Lower lobe of right lung (tissue), 2 donors: Measurements from ENCODE around the gene CNNM2. TPM values are rescaled to one million over a fixed set of nuclear protein-coding genes. Genes with fewer than 3 reads are reported as not detected.

Experiments
- ATAC-seq, 2 donors: fragments of 200-7000 bp; cut with Tn5 transposase; one replicate each; pipeline ENCODE4 v1.9.1; 2020 to 2022; ENCODE audit warnings: mild to moderate bottlenecking in 2 of 2, moderate library complexity in 2 of 2
- DNase-seq: peaks from one replicate; pipeline ENCODE4 v3.0.0-alpha.2; 2020
- H3K27ac ChIP-seq: fragments of 200-600 bp; one replicate; pipeline ENCODE4 v1.8.0; 2022
- H3K27me3 ChIP-seq: fragments of 200-600 bp; one replicate; pipeline ENCODE4 v1.8.0; 2022; ENCODE audit warnings: low read depth
- H3K36me3 ChIP-seq: fragments of 200-600 bp; one replicate; pipeline ENCODE4 v1.8.0; 2022; ENCODE audit warnings: mild to moderate bottlenecking
- H3K4me1 ChIP-seq: fragments of 200-600 bp; one replicate; pipeline ENCODE4 v1.8.0; 2022
- H3K4me3 ChIP-seq: fragments of 200-600 bp; one replicate; pipeline ENCODE4 v1.8.0; 2022; ENCODE audit warnings: mild to moderate bottlenecking
- H3K9me3 ChIP-seq: fragments of 200-600 bp; one replicate; pipeline ENCODE4 v1.8.0; 2022
- intact Hi-C: fragments of 100-400 bp; cut with DNase I; formaldehyde crosslinking; loops from one replicate; pipeline ENCODE4 v1.11.0; 2022
- total RNA-seq: library from RNA; stranded (reverse); fragmentation: NEBNext Ultra II Directional; extraction: Animal tissue kit (Norgen Biotek cat#: 25700); gene quantifications from one replicate; pipeline ENCODE4 v1.2.1, GENCODE V29; 2021
- TF ChIP-seq, protein P1 (sequence below): fragments of 200-600 bp; IDR thresholded peaks from one replicate; pipeline ENCODE4 v1.8.0; 2022; ENCODE audit warnings: antibody characterized with exemption, mild to moderate bottlenecking
- donor health status: DM: no; HTN: yes; CAD: no; lungs with severe emphysema.

CNNM2 gene
- total RNA-seq, 1 donor from 2014 or later, result 12.1 TPM

DNA sequence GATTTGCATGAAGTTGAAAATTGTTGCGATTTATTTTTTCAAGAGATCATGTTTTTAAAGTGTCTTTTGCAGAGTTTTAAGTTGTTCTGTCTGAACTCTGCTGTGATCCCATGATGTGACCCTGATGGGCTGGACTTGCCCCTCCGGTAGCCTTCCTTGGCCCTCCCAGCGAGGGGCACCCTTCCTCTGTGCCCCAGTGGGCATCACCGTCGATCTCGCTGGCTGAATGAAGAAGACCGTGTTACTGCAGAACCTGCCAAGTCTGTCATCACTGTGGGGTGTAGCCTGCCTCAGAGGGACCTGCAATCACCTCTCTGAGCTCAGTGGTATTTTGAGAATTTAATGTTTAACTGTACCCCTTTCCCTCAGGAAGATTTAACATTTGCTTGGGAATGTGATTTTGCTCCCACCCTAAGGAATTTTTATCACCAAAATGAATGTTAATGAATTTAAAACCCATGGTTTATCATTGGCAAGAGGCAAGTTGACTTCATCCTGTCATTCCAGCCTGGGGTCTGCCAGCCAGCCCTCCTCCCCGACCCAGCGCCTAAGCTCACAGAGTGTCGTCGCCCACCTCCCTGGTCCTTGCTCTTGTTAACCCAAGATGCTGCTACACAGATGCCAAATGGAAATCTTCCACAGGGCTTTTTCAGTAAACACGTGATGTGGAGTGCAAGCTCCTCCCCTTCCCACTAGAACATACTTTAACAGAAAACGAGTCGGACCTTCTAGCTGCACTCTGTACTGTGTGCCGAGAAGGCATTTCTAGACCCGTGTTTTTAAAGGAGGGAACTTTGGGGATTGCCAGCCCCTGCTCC, 159.6 kb downstream of the CNNM2 start:
- H3K4me3 ChIP-seq, result no peak overlapping the region
- intact Hi-C loops, result no loop called here
- ATAC-seq, result no peak
- H3K4me1 ChIP-seq, result no peaks in the 10 kb centered on the region
- TF ChIP-seq, protein P1, sequence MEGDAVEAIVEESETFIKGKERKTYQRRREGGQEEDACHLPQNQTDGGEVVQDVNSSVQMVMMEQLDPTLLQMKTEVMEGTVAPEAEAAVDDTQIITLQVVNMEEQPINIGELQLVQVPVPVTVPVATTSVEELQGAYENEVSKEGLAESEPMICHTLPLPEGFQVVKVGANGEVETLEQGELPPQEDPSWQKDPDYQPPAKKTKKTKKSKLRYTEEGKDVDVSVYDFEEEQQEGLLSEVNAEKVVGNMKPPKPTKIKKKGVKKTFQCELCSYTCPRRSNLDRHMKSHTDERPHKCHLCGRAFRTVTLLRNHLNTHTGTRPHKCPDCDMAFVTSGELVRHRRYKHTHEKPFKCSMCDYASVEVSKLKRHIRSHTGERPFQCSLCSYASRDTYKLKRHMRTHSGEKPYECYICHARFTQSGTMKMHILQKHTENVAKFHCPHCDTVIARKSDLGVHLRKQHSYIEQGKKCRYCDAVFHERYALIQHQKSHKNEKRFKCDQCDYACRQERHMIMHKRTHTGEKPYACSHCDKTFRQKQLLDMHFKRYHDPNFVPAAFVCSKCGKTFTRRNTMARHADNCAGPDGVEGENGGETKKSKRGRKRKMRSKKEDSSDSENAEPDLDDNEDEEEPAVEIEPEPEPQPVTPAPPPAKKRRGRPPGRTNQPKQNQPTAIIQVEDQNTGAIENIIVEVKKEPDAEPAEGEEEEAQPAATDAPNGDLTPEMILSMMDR, result no peak
- no peak for DNase-seq
- H3K27me3 ChIP-seq, result no peaks in the 10 kb centered on the region
- peaks cover 44% of the 10 kb centered on the region for H3K36me3 ChIP-seq
- no peaks in the 10 kb centered on the region for H3K9me3 ChIP-seq
- no peak overlapping the region for H3K27ac ChIP-seq

- ATAC-seq (no peak), DNase-seq (no peak)
- no peak overlapping the region for H3K27ac ChIP-seq
- H3K36me3 ChIP-seq, result peaks cover 49% of the 10 kb centered on the region
- no peak overlapping the region for H3K4me3 ChIP-seq
- H3K9me3 ChIP-seq, result no peaks in the 10 kb centered on the region
- no peaks in the 10 kb centered on the region for H3K4me1 ChIP-seq
- H3K27me3 ChIP-seq, result no peaks in the 10 kb centered on the region
- TF ChIP-seq, protein P1, result no peak
- intact Hi-C loops, result no loop called here
These were observed 160.2 kb downstream of the CNNM2 start for GRCh38 chr10:103078309-103078615.

DNA sequence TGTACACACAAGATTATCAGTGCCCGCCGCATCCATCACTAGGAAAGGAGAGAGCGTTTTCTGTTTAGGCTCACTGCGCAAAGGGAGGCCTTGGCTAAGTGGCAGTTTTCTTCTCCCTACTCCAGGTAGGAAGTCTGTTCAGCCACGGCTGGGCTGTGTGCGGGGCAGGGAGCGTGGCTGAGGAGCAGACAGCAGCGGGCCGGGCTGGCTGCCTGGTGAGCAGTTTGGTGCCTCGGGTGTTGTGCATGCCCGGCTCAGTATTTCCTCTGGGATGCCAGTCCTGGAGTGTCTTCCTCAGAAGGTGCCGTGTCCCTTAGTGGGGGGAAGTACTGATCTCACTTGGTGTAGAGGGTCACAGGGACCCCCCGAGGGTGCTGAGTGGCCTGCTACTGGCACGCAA, 160.6 kb downstream of the CNNM2 start:
- H3K27ac ChIP-seq, result no peak overlapping the region
- no peaks in the 10 kb centered on the region for H3K4me1 ChIP-seq
- no peak for DNase-seq
- H3K4me3 ChIP-seq, result no peak overlapping the region
- TF ChIP-seq, protein P1, result no peak
- H3K27me3 ChIP-seq, result no peaks in the 10 kb centered on the region
- H3K9me3 ChIP-seq, result no peaks in the 10 kb centered on the region
- intact Hi-C loops, result no loop called here
- H3K36me3 ChIP-seq, result peaks cover 53% of the 10 kb centered on the region
- no peak for ATAC-seq

GRCh38 chr10:103079100-103079499, 161.0 kb downstream of the CNNM2 start:
- ATAC-seq (no peak), DNase-seq (no peak)
- H3K27me3 ChIP-seq, result no peaks in the 10 kb centered on the region
- no peak overlapping the region for H3K27ac ChIP-seq
- TF ChIP-seq, protein P1, result no peak
- intact Hi-C loops, result no loop called here
- no peaks in the 10 kb centered on the region for H3K4me1 ChIP-seq
- H3K9me3 ChIP-seq, result no peaks in the 10 kb centered on the region
- H3K36me3 ChIP-seq, result peaks cover 58% of the 10 kb centered on the region
- no peak overlapping the region for H3K4me3 ChIP-seq

- Histone ChIP-seq H3K4me3 (no peak overlapping the region), H3K9me3 (no peaks in the 10 kb centered on the region), H3K36me3 (peaks cover 66% of the 10 kb centered on the region), H3K4me1 (no peaks in the 10 kb centered on the region), H3K27ac (no peak overlapping the region), H3K27me3 (no peaks in the 10 kb centered on the region)
- TF ChIP-seq, protein P1, result no peak
- DNase-seq (no peak), ATAC-seq (no peak)
- intact Hi-C loops, result no loop called here
These were observed 161.9 kb downstream of the CNNM2 start for GRCh38 chr10:103079946-103080345.
